GM18951 (cell line): Measurements from ENCODE around the gene CHRND.
"Not testable (repeated sequence)": the region's sequence is repeated elsewhere in the genome, so short reads cannot be mapped to it uniquely, and the experiment has no call there.

Experiments
- POLR2A ChIP-seq: IDR thresholded peaks from 4 replicates; pipeline ENCODE4 v1.6.1; 2011; ENCODE audit warnings: mild to moderate bottlenecking; ENCODE audit not compliant: insufficient read length, insufficient read depth; ENCODE audit errors: extremely low read depth
- in situ Hi-C: fragments of 300-500 bp; cut with MboI; formaldehyde crosslinking; loops from one replicate; pipeline ENCODE4 v1.12.0; 2022; ENCODE audit warnings: low sequenced_read_pairs, mixed read lengths, inconsistent platforms; ENCODE audit not compliant: unreplicated experiment

CHRND gene

GRCh38 chr2:232562515-232563151 lies 36.7 kb downstream of the CHRND start:
- TF ChIP-seq POLR2A = no peak
- in situ Hi-C loops = no loop called here

GRCh38 chr2:232563580-232563979 lies 37.6 kb downstream of the CHRND start:
- no peak for TF ChIP-seq POLR2A
- in situ Hi-C loops = no loop called here

GRCh38 chr2:232567721-232568120 lies 41.8 kb downstream of the CHRND start:
- in situ Hi-C loops = no loop called here
- TF ChIP-seq POLR2A = no peak

GRCh38 chr2:232568161-232568560 lies 42.2 kb downstream of the CHRND start:
- in situ Hi-C loops = no loop called here
- no peak for TF ChIP-seq POLR2A

- TF ChIP-seq POLR2A = no peak
- in situ Hi-C loops = no loop called here
Observed at GRCh38 chr2:232569541-232569940, 43.6 kb downstream of the CHRND start.

- in situ Hi-C loops = not testable (repeated sequence)
Observed at GRCh38 chr2:232570481-232570880, 44.5 kb downstream of the CHRND start.

- TF ChIP-seq POLR2A = no peak
- in situ Hi-C loops = no loop called here
Observed at GRCh38 chr2:232571026-232571474, 45.1 kb downstream of the CHRND start.

GRCh38 chr2:232573042-232573441 lies 47.1 kb downstream of the CHRND start:
- in situ Hi-C loops = no loop called here
- no peak for TF ChIP-seq POLR2A

- in situ Hi-C loops = no loop called here
- no peak for TF ChIP-seq POLR2A
Observed at GRCh38 chr2:232573771-232574435, 47.9 kb downstream of the CHRND start.

GRCh38 chr2:232574674-232575403 lies 48.9 kb downstream of the CHRND start:
- no peak for TF ChIP-seq POLR2A
- in situ Hi-C loops = no loop called here

GRCh38 chr2:232575404-232575746 lies 49.4 kb downstream of the CHRND start:
- in situ Hi-C loops = no loop called here
- no peak for TF ChIP-seq POLR2A

GRCh38 chr2:232576995-232577394 lies 51.0 kb downstream of the CHRND start:
- in situ Hi-C loops = no loop called here
- no peak for TF ChIP-seq POLR2A

- in situ Hi-C loops = no loop called here
Observed at GRCh38 chr2:232577841-232578240, 51.9 kb downstream of the CHRND start.

GRCh38 chr2:232578626-232579025 lies 52.7 kb downstream of the CHRND start:
- no peak for TF ChIP-seq POLR2A
- in situ Hi-C loops = no loop called here

More at GRCh38 chr2:232577841-232578240, 51.9 kb downstream of the CHRND start:
- TF ChIP-seq POLR2A = no peak
